Adipocyte (in vitro differentiated cells): Measurements from ENCODE around the gene AMFR.
"Not testable (repeated sequence)": the region's sequence is repeated elsewhere in the genome, so short reads cannot be mapped to it uniquely, and the experiment has no call there.

ENCODE experiments used
- DNase-seq: peaks from one replicate; pipeline ENCODE4 v3.0.0-alpha.2; 2015; ENCODE audit warnings: low read depth
- H3K27me3 ChIP-seq: replicated peaks from 2 replicates; pipeline ENCODE4 v1.7.0; 2013; ENCODE audit warnings: mild to moderate bottlenecking, low read length, moderate library complexity; ENCODE audit not compliant: control insufficient read depth, insufficient read depth
- H3K36me3 ChIP-seq: 2 replicates; pipeline ENCODE4 v1.7.0; 2013; ENCODE audit warnings: low read length, mild to moderate bottlenecking, moderate library complexity; ENCODE audit not compliant: control insufficient read depth, insufficient read depth, severe bottlenecking
- H3K4me1 ChIP-seq: 2 replicates; pipeline ENCODE4 v1.7.0; 2013; ENCODE audit warnings: mild to moderate bottlenecking, low read length, moderate library complexity; ENCODE audit not compliant: control insufficient read depth, insufficient read depth
- H3K4me3 ChIP-seq: 2 replicates; pipeline ENCODE4 v1.7.0; 2013; ENCODE audit warnings: mild to moderate bottlenecking, low read length, moderate library complexity
- H3K9ac ChIP-seq: 2 replicates; pipeline ENCODE4 v1.7.0; 2013; ENCODE audit warnings: mild to moderate bottlenecking, low read length, moderate library complexity
- H3K9me3 ChIP-seq: 2 replicates; pipeline ENCODE4 v1.7.0; 2013; ENCODE audit warnings: mild to moderate bottlenecking, low read length, moderate library complexity; ENCODE audit not compliant: control insufficient read depth

Gene AMFR

DNA sequence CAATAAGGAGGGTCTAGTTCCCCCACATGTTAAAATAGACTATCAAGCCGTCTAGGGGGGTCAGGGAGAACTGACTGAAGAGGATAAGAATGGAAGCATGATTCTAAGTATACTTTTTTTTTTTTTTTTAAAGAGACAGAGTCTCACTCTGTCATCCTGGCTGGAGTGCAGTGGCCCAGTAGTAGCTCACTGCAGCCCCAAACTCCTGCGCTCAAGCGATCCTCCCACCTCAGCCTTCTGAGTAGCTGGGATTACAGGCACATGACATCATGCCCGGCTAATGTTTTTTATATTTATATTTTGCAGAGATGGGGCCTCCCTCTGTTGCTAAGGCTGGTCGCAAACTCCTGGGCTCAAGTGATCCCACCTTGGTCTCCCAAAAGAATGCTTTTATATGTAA lies 14.2 kb downstream of the AMFR start:
- peaks cover 10% of the 10 kb centered on the region for H3K4me1 ChIP-seq
- H3K9me3 ChIP-seq: no peaks in the 10 kb centered on the region
- no peaks in the 10 kb centered on the region for H3K27me3 ChIP-seq
- H3K36me3 ChIP-seq: peaks cover 40% of the 10 kb centered on the region
- no peak overlapping the region for H3K4me3 ChIP-seq
- H3K9ac ChIP-seq: no peak overlapping the region
- no peak for DNase-seq

DNA sequence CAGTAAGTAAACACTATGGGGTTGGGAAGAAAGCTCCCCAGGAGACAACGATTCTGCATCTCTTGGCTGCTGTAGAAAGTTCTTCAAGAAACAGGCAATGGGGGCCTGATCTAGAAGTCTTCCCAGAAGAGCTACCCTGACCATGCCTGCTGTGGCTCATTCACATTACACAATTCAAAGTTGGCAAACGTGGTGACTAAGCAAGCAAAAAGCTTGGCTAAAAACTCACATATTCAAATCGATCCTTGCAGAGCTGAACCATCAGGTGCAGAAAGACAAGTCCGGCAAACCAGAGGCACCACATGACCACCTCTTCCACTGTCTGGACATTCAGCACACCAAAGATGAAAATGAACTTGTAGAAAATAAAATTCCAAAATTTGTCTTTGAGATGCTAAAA lies 16.1 kb downstream of the AMFR start:
- Histone ChIP-seq H3K36me3 (peaks cover 55% of the 10 kb centered on the region), H3K9me3 (no peaks in the 10 kb centered on the region), H3K4me3 (no peak overlapping the region)

DNA sequence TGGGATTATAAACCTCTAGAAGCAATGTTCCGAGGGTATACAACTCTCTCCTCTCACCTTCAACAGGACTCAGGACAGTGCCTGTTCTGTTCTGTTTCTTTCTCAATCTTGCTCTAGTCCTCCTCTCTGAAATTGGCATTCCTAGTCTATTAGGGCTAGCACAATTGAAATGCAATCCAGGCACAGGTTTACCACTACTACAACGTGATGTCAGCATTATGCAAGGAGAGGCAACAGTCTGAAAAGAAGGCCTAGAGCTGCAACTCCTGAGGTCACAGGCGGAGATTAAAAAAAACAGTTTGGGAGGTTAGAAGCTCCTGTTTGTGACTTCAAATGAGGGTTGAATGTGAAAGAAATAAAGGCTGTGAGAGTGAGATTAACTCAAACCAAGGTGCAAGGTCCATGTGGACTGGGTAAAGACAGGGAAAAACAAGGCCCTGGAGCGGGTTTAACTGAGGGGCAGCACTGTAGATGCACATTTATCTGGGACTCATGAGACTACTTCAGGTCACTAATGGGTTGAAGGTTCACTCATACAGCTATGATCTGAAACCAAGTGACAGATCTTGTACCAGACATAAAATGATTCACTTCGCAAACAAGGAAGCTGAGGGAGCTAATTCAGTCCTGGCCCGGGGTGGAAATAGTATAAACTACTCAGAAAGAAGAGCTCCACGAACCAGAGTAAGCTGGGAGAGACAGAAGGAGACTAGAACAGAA lies 16.8 kb downstream of the AMFR start:
- Histone ChIP-seq H3K9me3 (no peaks in the 10 kb centered on the region), H3K27me3 (no peaks in the 10 kb centered on the region), H3K4me1 (peaks cover 10% of the 10 kb centered on the region), H3K36me3 (peaks cover 60% of the 10 kb centered on the region), H3K9ac (no peak overlapping the region), H3K4me3 (no peak overlapping the region)
- DNase-seq: no peak

More for the DNA sequence above, 16.1 kb downstream of the AMFR start:
- DNase-seq: peak; percentile 38
- H3K27me3 ChIP-seq: no peaks in the 10 kb centered on the region
- peaks cover 10% of the 10 kb centered on the region for H3K4me1 ChIP-seq
- no peak overlapping the region for H3K9ac ChIP-seq

DNA sequence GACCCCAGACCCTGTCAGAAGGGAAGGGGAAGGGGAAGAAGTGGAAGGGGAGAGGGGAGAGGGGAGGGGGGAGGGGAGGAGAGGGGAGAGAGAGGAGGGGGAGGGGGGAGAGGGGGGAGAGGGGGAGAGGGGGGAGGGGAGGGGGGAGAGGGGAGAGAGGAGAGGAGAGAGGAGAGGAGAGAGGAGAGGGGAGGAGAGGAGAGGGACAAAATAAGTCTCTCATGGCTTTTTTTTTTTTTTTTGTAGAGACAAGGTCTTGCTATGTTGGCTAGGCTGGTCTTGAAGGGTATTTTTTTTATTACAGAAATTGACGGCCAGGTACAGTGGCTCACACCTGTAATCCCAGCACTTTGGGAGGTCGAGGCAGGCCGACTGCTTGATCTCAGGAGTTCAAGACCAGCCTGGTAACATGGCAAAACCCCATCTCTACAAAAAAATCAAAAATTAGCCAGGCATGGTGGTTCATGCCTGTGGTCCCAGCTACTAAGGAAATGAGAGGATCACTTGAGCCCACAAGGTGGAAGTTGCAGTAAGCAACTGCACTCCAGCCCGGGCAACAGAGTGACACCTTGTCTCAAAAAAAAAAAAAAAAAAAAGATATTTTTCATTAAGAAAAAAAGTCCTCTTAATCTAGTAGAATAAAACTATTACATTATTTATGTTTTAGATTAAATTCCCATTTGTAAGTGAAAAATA lies 19.2 kb downstream of the AMFR start:
- peaks cover 63% of the 10 kb centered on the region for H3K36me3 ChIP-seq
- H3K4me1 ChIP-seq: peaks cover 10% of the 10 kb centered on the region
- no peak overlapping the region for H3K4me3 ChIP-seq
- no peak overlapping the region for H3K9ac ChIP-seq
- no peaks in the 10 kb centered on the region for H3K9me3 ChIP-seq
- no peak for DNase-seq
- no peaks in the 10 kb centered on the region for H3K27me3 ChIP-seq

DNA sequence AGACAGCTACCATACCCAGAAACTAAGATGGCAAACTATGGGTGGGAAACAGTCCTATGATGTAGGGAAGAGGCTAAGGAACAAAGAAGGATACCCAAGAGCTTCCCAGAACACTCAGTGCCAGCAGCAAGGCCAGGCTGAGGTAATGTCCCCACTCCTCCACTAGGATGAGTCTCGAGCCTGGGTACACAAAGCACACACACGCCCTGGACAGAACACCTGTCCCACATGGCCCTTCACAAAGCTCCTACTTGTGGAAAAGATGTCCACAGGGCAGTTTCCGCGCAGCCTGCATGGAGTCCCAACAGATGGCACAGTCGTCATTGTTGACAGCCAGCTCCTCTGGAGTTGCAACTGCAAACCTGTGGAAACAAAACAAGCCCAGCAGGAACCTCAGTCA lies 23.9 kb downstream of the AMFR start:
- Histone ChIP-seq H3K9ac (no peak overlapping the region), H3K9me3 (no peaks in the 10 kb centered on the region), H3K4me1 (no peaks in the 10 kb centered on the region), H3K4me3 (no peak overlapping the region), H3K27me3 (no peaks in the 10 kb centered on the region), H3K36me3 (peaks cover 68% of the 10 kb centered on the region)
- DNase-seq: no peak

DNA sequence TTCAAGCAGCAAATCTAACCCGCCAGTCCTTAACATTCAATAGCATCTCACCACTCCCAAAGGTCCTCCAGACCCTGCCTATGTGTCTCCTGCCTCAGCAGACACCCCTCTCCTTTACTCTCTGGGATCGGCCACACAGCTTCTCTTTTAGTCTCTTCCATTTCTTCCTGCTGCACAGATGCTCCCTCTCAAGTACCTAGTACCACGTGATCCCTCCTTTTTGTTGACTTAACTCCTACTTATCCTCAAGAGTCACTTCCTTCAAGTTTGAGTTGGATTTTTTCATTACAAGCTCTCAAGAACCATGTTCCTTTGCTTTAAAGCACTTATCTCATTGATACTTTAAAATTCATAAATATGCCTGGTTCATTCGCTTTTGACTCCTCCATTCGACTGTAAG lies 24.9 kb downstream of the AMFR start:
- H3K4me3 ChIP-seq: no peak overlapping the region
- peaks cover 66% of the 10 kb centered on the region for H3K36me3 ChIP-seq
- no peaks in the 10 kb centered on the region for H3K27me3 ChIP-seq

DNA sequence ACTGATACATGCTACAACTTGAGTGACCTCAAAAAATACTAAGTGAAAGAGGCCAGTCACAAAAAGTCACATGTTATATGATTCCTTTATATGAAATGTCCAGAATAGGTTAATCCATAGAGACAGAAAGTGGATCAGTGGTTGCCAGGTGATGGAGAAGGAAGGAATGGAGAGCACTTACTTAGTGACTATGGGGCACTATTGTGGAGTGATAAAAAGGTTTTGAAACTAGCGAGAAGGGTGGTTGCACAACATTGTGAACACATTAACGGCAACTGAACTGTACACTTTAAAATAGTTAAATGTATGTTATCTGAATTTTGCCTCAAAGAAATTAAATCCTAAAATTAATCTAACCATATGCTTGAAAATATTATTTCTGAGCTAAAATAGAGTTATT lies 25.9 kb downstream of the AMFR start:
- no peaks in the 10 kb centered on the region for H3K27me3 ChIP-seq
- no peak overlapping the region for H3K9ac ChIP-seq
- no peaks in the 10 kb centered on the region for H3K4me1 ChIP-seq
- peaks cover 56% of the 10 kb centered on the region for H3K36me3 ChIP-seq
- DNase-seq: no peak
- no peak overlapping the region for H3K4me3 ChIP-seq
- no peaks in the 10 kb centered on the region for H3K9me3 ChIP-seq

More for the DNA sequence above, 24.9 kb downstream of the AMFR start:
- DNase-seq: no peak
- Histone ChIP-seq H3K4me1 (no peaks in the 10 kb centered on the region), H3K9me3 (no peaks in the 10 kb centered on the region), H3K9ac (no peak overlapping the region)

DNA sequence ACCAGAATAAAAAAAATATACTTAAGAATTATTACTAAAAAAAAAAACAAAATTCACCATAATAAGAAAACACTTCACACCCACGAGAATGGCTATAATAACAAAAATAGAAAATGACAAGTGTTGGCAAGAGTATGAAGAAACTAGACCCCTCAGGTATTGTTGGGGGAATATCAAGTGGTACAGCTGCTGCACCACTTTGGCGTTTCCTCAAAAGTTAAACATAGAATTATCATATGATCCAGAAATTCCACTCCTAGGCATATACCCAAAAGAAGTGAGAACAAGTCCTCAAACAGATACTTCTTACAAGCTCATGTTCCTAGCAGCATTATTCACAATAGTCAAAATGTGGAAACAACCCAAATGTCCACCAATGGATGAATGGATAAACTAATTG lies 26.3 kb downstream of the AMFR start:
- H3K4me3 ChIP-seq: no peak overlapping the region
- H3K9me3 ChIP-seq: no peaks in the 10 kb centered on the region
- no peaks in the 10 kb centered on the region for H3K27me3 ChIP-seq
- no peak for DNase-seq
- H3K9ac ChIP-seq: no peak overlapping the region
- peaks cover 52% of the 10 kb centered on the region for H3K36me3 ChIP-seq
- no peaks in the 10 kb centered on the region for H3K4me1 ChIP-seq

DNA sequence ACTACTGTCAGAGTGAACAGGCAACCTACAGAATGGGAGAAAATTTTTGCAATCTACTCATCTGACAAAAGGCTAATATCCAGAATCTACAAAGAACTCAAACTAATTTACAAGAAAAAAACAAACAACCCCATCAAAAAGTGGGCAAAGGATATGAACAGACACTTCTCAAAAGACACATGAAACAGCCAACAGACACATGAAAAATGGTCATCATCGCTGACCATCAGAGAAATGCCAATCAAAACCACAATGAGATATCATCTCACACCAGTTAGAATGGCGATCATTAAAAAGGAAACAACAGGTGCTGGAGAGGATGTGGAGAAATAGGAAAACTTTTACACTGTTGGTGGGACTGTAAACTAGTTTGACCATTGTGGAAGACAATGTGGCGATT lies 28.6 kb downstream of the AMFR start:
- not testable (repeated sequence) for H3K9me3 ChIP-seq, H3K4me1 ChIP-seq, H3K4me3 ChIP-seq, H3K27me3 ChIP-seq, DNase-seq, H3K9ac ChIP-seq
- H3K36me3 ChIP-seq: peaks cover 32% of the 10 kb centered on the region

DNA sequence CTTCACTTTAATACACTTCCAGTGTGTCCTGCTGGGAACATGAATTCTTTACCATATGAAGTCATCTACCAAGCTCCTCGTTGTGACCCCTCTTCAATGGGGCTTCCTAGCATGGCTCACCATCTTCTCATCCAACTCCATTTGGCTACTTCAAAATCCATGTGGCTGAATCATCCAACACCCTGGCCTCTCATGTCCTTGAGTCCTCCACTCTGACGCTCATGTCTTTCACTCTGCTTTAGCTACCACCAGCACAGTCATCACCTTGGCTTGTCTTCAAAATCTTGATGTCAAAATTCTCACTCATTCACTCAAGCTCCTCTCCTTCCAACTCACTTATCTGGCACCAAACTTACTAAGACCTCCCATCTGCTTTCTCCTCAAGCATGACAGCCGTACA lies 35.8 kb downstream of the AMFR start:
- Histone ChIP-seq H3K9ac (no peak overlapping the region), H3K36me3 (peaks cover 53% of the 10 kb centered on the region)
- peak; percentile 63 for DNase-seq

DNA sequence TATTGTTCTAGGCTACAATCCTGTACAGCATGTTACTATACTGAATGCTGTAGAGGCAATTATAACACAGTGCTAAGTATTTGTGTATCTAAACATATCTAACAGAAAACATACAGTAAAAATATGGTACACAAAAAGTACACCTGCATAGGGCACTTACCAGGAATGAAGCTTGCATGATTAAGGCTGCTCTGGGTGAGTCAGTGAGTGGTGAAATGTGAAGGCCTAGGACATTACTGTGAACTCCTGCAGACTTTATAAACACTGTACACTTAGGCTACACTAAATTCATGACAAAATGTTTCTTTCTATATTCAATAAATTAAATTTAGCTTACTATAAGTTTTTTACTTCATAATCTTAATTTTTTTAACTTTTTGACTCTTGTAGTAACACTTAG lies 37.1 kb downstream of the AMFR start:
- H3K9ac ChIP-seq: no peak overlapping the region

More for the DNA sequence above, 35.8 kb downstream of the AMFR start:
- H3K27me3 ChIP-seq: no peaks in the 10 kb centered on the region
- no peak overlapping the region for H3K4me3 ChIP-seq
- peaks cover 15% of the 10 kb centered on the region for H3K4me1 ChIP-seq
- no peaks in the 10 kb centered on the region for H3K9me3 ChIP-seq

More for the DNA sequence above, 37.1 kb downstream of the AMFR start:
- no peak overlapping the region for H3K4me3 ChIP-seq
- H3K4me1 ChIP-seq: peaks cover 15% of the 10 kb centered on the region
- no peaks in the 10 kb centered on the region for H3K9me3 ChIP-seq
- peaks cover 66% of the 10 kb centered on the region for H3K36me3 ChIP-seq
- H3K27me3 ChIP-seq: no peaks in the 10 kb centered on the region
- peak; percentile 22 for DNase-seq
